IPS-20b (cell line): ENCODE data around the gene EFCC1.

ENCODE experiments used
- H3K27ac ChIP-seq: one replicate; pipeline ENCODE4 v1.5.1; 2013; ENCODE audit warnings: low read length
- H3K27me3 ChIP-seq: 2 replicates; pipeline ENCODE4 v1.6.1; 2013; ENCODE audit warnings: mild to moderate bottlenecking, low read length, inconsistent platforms; ENCODE audit not compliant: insufficient read depth
- H3K36me3 ChIP-seq: 2 replicates; pipeline ENCODE4 v1.6.1; 2013; ENCODE audit warnings: low read depth, mild to moderate bottlenecking, inconsistent platforms, low read length, moderate library complexity; ENCODE audit not compliant: insufficient read depth
- H3K4me1 ChIP-seq: 2 replicates; pipeline ENCODE4 v1.6.1; 2013; ENCODE audit warnings: mild to moderate bottlenecking, control low read depth, inconsistent platforms, low read length, moderate library complexity; ENCODE audit not compliant: insufficient read depth
- H3K4me3 ChIP-seq: 2 replicates; pipeline ENCODE4 v1.5.1; 2013; ENCODE audit warnings: mild to moderate bottlenecking, low read length, inconsistent platforms
- H3K9ac ChIP-seq: 2 replicates; pipeline ENCODE4 v1.6.1; 2013; ENCODE audit warnings: low read depth, mild to moderate bottlenecking, inconsistent platforms, low read length, moderate library complexity
- H3K9me3 ChIP-seq: 2 replicates; pipeline ENCODE4 v1.6.1; 2013; ENCODE audit warnings: mild to moderate bottlenecking, low read depth, low read length, inconsistent platforms; ENCODE audit not compliant: insufficient read depth

EFCC1 gene

GRCh38 chr3:129018271-129018670 is 17.2 kb downstream of the EFCC1 start:
- Histone ChIP-seq H3K4me3 (no peak overlapping the region), H3K4me1 (no peaks in the 10 kb centered on the region), H3K9me3 (no peaks in the 10 kb centered on the region), H3K27me3 (peaks cover 9% of the 10 kb centered on the region; the same call in 1 of the 2 replicates), H3K36me3 (no peaks in the 10 kb centered on the region), H3K27ac (no peak overlapping the region), H3K9ac (no peak overlapping the region)

GRCh38 chr3:129018751-129019150 is 17.6 kb downstream of the EFCC1 start:
- H3K27me3 ChIP-seq = peaks cover 9% of the 10 kb centered on the region; the same call in 1 of the 2 replicates
- no peaks in the 10 kb centered on the region for H3K4me1 ChIP-seq
- no peaks in the 10 kb centered on the region for H3K36me3 ChIP-seq
- H3K27ac ChIP-seq = no peak overlapping the region
- no peaks in the 10 kb centered on the region for H3K9me3 ChIP-seq
- H3K4me3 ChIP-seq = no peak overlapping the region
- no peak overlapping the region for H3K9ac ChIP-seq

GRCh38 chr3:129019266-129019665 is 18.2 kb downstream of the EFCC1 start:
- H3K36me3 ChIP-seq = no peaks in the 10 kb centered on the region
- H3K27ac ChIP-seq = no peak overlapping the region
- H3K4me1 ChIP-seq = no peaks in the 10 kb centered on the region
- no peak overlapping the region for H3K9ac ChIP-seq
- no peak overlapping the region for H3K4me3 ChIP-seq
- peaks cover 9% of the 10 kb centered on the region; the same call in 1 of the 2 replicates for H3K27me3 ChIP-seq
- no peaks in the 10 kb centered on the region for H3K9me3 ChIP-seq

GRCh38 chr3:129020691-129021090 is 19.6 kb downstream of the EFCC1 start:
- Histone ChIP-seq H3K4me3 (no peak overlapping the region), H3K4me1 (no peaks in the 10 kb centered on the region), H3K27me3 (peaks cover 21% of the 10 kb centered on the region), H3K27ac (no peak overlapping the region), H3K9me3 (no peaks in the 10 kb centered on the region), H3K9ac (no peak overlapping the region), H3K36me3 (no peaks in the 10 kb centered on the region)

GRCh38 chr3:129021140-129021551 is 20.0 kb downstream of the EFCC1 start:
- H3K27me3 ChIP-seq = peaks cover 25% of the 10 kb centered on the region
- H3K27ac ChIP-seq = no peak overlapping the region
- H3K4me3 ChIP-seq = no peak overlapping the region
- no peaks in the 10 kb centered on the region for H3K4me1 ChIP-seq
- no peaks in the 10 kb centered on the region for H3K9me3 ChIP-seq
- H3K9ac ChIP-seq = no peak overlapping the region
- H3K36me3 ChIP-seq = no peaks in the 10 kb centered on the region

- no peak overlapping the region for H3K4me3 ChIP-seq
These were observed 21.3 kb downstream of the EFCC1 start for GRCh38 chr3:129022114-129023007.

GRCh38 chr3:129023008-129023358 is 21.9 kb downstream of the EFCC1 start:
- H3K9ac ChIP-seq = no peak overlapping the region
- H3K27ac ChIP-seq = no peak overlapping the region
- H3K4me3 ChIP-seq = no peak overlapping the region
- no peaks in the 10 kb centered on the region for H3K9me3 ChIP-seq
- no peaks in the 10 kb centered on the region for H3K4me1 ChIP-seq
- H3K36me3 ChIP-seq = no peaks in the 10 kb centered on the region
- H3K27me3 ChIP-seq = peaks cover 34% of the 10 kb centered on the region

More at GRCh38 chr3:129022114-129023007, 21.3 kb downstream of the EFCC1 start:
- Histone ChIP-seq H3K27ac (no peak overlapping the region), H3K4me1 (no peaks in the 10 kb centered on the region), H3K9me3 (no peaks in the 10 kb centered on the region), H3K27me3 (peaks cover 34% of the 10 kb centered on the region), H3K36me3 (no peaks in the 10 kb centered on the region), H3K9ac (no peak overlapping the region)

- Histone ChIP-seq H3K27me3 (peaks cover 28% of the 10 kb centered on the region), H3K4me1 (no peaks in the 10 kb centered on the region), H3K9ac (no peak overlapping the region), H3K27ac (no peak overlapping the region), H3K9me3 (no peaks in the 10 kb centered on the region), H3K4me3 (no peak overlapping the region), H3K36me3 (no peaks in the 10 kb centered on the region)
These were observed 22.8 kb downstream of the EFCC1 start for GRCh38 chr3:129023909-129024308.

- H3K27ac ChIP-seq = no peak overlapping the region
- peaks cover 25% of the 10 kb centered on the region for H3K27me3 ChIP-seq
- no peaks in the 10 kb centered on the region for H3K4me1 ChIP-seq
- no peaks in the 10 kb centered on the region for H3K36me3 ChIP-seq
- no peaks in the 10 kb centered on the region for H3K9me3 ChIP-seq
- H3K9ac ChIP-seq = no peak overlapping the region
- H3K4me3 ChIP-seq = no peak overlapping the region
These were observed 24.0 kb downstream of the EFCC1 start for GRCh38 chr3:129025108-129025507.

- Histone ChIP-seq H3K27ac (no peak overlapping the region), H3K27me3 (peaks cover 25% of the 10 kb centered on the region), H3K36me3 (no peaks in the 10 kb centered on the region), H3K4me1 (no peaks in the 10 kb centered on the region), H3K9me3 (no peaks in the 10 kb centered on the region), H3K4me3 (no peak overlapping the region), H3K9ac (no peak overlapping the region)
These were observed 24.8 kb downstream of the EFCC1 start for GRCh38 chr3:129025691-129026435.

GRCh38 chr3:129026728-129027543 is 25.8 kb downstream of the EFCC1 start:
- Histone ChIP-seq H3K9me3 (no peaks in the 10 kb centered on the region), H3K4me3 (peak overlapping the region; percentile 41; the same call in 1 of the 2 replicates), H3K27ac (no peak overlapping the region), H3K27me3 (peaks cover 25% of the 10 kb centered on the region), H3K36me3 (no peaks in the 10 kb centered on the region), H3K4me1 (no peaks in the 10 kb centered on the region), H3K9ac (no peak overlapping the region)
